ENCODE data around the gene ATP8A2. TPM values are rescaled to one million over a fixed set of nuclear protein-coding genes. Genes with fewer than 3 reads are reported as not detected.

The ATP8A2 gene
- total RNA-seq: under 0.01 and 0.06 TPM in 2 replicates

GRCh38 chr13:25371875-25372283, at the start of gene ATP8A2:
ATP8A2 (plus strand) TSS chr13:25371974; CDS start chr13:25372213, 239 bp downstream.

GRCh38 chr13:26051657-26052311, 680.0 kb downstream of the ATP8A2 start, which contains the start of gene SHISA2:
SHISA2 (minus strand) TSS chr13:26052016; CDS start chr13:26050975, 1,041 bp downstream.

Other genes with a start within 250 kb of the ATP8A2 start
- gene AMER2, start 199.7 kb upstream of the ATP8A2 start, total RNA-seq: not detected in 2 replicates
- 29.6 and 32.0 TPM in 2 replicates for gene MTMR6, start 84.5 kb upstream of the ATP8A2 start, total RNA-seq
- 32.6 and 37.4 TPM in 2 replicates for gene NUP58, start 70.3 kb upstream of the ATP8A2 start, total RNA-seq